ENCODE results near the gene ZC3H11A.
"Not testable (repeated sequence)": the region's sequence is repeated elsewhere in the genome, so short reads cannot be mapped to it uniquely, and the experiment has no call there.

ZC3H11A gene

DNA sequence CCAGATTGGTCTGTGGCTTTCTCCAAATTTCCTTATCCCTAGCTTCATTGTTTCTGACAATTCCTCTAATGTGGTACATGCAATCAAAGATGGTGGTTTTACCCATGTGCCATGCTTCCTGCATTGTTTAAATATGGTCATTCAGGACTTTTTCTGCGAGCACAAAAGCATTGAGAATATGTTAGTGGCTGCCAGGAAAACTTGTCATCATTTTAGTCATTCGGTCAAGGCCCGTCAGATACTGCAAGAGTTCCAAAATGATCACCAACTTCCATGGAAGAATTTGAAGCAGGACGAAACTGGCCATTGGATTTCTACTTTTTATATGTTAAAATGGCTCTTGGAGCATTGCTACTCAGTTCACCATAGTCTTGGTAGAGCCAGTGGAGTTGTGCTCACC lies 3.7 kb downstream of the ZC3H11A start:
- Histone ChIP-seq H3K4me2 (no peak overlapping the region), H3K27me3 (no peaks in the 10 kb centered on the region), H3K4me3 (no peak overlapping the region), H3K27ac (no peak overlapping the region), H3K4me1 (peaks cover 27% of the 10 kb centered on the region), H4K20me1 (peaks cover 79% of the 10 kb centered on the region), H3K9ac (no peak overlapping the region), H3K9me3 (peaks cover 41% of the 10 kb centered on the region), H3K36me3 (peaks cover 53% of the 10 kb centered on the region)
- TF ChIP-seq Cebpa-rat (IDR thresholded peaks at IDR 0.05): no peak

DNA sequence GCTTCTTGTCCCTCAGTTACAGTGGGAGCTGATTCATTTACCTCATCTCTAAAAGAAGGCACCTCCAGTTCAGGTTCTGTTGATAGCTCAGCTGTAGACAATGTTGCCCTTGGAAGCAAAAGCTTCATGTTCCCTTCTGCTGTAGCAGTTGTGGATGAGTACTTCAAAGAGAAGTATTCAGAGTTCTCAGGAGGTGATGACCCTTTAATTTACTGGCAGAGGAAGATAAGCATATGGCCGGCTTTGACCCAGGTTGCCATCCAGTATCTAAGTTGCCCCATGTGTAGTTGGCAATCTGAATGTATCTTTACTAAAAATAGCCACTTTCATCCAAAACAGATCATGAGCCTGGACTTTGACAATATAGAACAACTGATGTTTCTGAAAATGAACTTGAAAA lies 4.5 kb downstream of the ZC3H11A start:
- no peak for TF ChIP-seq Cebpa-rat (IDR thresholded peaks at IDR 0.05)
- Histone ChIP-seq H3K27ac (no peak overlapping the region), H3K9me3 (peaks cover 41% of the 10 kb centered on the region), H3K4me1 (peaks cover 23% of the 10 kb centered on the region), H3K4me3 (no peak overlapping the region), H4K20me1 (peaks cover 87% of the 10 kb centered on the region), H3K36me3 (peaks cover 61% of the 10 kb centered on the region), H3K4me2 (no peak overlapping the region), H3K9ac (no peak overlapping the region), H3K27me3 (no peaks in the 10 kb centered on the region)

DNA sequence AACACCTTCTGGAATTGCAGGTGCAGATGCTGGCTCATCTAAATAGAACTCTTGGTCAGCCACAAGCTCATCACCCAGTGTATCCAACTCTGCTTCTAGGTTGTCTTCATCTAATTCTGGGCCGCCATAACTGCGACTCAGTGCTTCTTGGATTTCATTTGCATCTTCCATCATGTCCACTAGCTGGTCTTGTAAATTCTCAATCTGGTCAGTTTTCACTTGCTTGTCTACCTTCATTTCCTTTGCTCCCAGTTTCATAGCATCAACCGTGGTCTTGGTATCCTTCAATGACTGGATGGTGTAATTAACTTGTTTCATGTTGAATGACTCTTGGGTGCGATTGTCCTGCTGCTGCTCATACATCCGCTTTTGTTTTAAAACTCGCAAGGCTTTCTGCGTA lies 10.3 kb downstream of the ZC3H11A start:
- Histone ChIP-seq H4K20me1 (peaks cover 98% of the 10 kb centered on the region), H3K9ac (no peak overlapping the region)
- no peak for TF ChIP-seq Cebpa-rat (IDR thresholded peaks at IDR 0.05)

DNA sequence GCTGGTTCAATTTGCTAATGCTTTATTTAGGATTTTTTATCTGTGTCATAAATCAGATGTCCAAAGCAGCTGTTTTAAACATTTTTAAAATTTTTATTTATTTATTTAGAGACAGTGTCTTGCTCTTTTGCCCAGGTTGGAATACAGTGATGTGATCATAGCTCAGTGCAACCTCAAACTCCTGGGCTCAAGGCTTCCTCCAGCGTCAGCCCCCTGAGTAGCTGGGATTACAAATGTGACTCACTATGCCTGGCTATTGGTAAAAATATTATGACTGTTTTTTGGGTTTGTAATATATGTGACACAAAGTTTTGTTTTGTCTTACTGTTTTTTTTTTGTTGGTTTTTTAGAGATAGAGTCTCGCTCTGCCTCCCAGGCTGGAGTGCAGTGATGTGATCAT lies 11.8 kb downstream of the ZC3H11A start:
- H3K4me2 ChIP-seq: no peak overlapping the region

More for the DNA sequence above, 10.3 kb downstream of the ZC3H11A start:
- Histone ChIP-seq H3K36me3 (peaks cover 79% of the 10 kb centered on the region), H3K9me3 (peaks cover 10% of the 10 kb centered on the region), H3K4me3 (no peak overlapping the region), H3K27me3 (no peaks in the 10 kb centered on the region), H3K27ac (no peak overlapping the region), H3K4me2 (no peak overlapping the region), H3K4me1 (no peaks in the 10 kb centered on the region)

DNA sequence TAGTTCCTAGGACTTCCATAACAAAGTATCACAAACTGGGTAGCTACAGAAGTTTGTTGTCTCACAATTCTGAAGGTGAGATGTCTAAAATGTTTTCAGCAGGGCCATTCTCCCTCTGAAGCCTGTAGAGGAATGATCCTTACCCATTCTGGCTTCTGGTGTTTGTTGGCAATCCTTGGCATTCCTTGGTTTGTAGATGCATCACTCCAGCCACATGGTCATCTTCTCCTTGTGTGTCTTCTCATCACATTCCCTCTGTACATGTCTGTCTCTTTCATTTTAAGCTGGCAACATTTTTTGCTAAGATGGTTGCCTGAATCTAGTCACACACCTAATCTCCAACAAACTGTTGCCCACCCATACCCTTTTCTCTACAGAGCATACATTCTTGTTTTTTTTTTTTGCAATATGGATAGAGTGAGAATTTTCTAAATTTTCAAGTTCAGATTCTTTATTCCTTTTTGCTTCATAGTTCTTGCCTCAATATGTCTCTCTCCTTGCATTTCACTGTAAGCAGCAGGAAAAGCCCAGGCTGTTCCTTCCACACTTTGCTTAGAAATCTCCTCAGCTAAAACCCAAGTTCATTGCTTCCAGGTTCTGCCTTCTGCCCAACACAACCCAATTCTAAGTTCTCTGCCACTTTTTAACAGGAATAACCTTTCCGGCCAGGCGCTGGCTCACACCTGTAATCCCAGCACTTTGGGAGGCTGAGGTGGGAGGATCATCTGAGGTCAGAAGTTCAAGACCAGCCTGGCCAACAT lies 18.3 kb downstream of the ZC3H11A start:
- Histone ChIP-seq H3K9me3 (peaks cover 6% of the 10 kb centered on the region; the same call in 1 of the 2 replicates), H4K20me1 (peaks cover 100% of the 10 kb centered on the region), H3K27ac (no peak overlapping the region), H3K4me1 (no peaks in the 10 kb centered on the region), H3K27me3 (no peaks in the 10 kb centered on the region), H3K4me2 (no peak overlapping the region), H3K4me3 (no peak overlapping the region), H3K36me3 (peaks cover 92% of the 10 kb centered on the region), H3K9ac (no peak overlapping the region)
- no peak for TF ChIP-seq Cebpa-rat (IDR thresholded peaks at IDR 0.05)

More for the DNA sequence above, 11.8 kb downstream of the ZC3H11A start:
- Histone ChIP-seq H3K4me1 (no peaks in the 10 kb centered on the region), H4K20me1 (peaks cover 98% of the 10 kb centered on the region), H3K4me3 (no peak overlapping the region), H3K27me3 (no peaks in the 10 kb centered on the region), H3K36me3 (peaks cover 90% of the 10 kb centered on the region), H3K27ac (no peak overlapping the region), H3K9ac (no peak overlapping the region), H3K9me3 (peaks cover 10% of the 10 kb centered on the region)
- TF ChIP-seq Cebpa-rat (IDR thresholded peaks at IDR 0.05): no peak

DNA sequence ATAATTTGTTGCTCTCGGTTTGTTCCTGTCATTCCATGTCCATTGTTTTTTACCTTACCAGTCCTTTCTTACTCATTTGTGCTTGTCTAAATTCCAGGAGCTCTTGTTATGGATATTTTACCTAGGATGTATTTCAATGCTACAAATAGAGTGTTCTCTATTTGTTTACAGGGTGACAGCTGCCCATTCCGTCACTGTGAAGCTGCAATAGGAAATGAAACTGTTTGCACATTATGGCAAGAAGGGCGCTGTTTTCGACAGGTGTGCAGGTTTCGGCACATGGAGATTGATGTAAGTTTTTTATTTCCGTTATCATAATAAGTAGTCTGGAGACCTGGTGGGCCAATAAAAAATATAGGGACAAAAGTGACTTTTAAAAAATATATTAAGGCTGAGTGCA lies 23.0 kb downstream of the ZC3H11A start:
- Histone ChIP-seq H3K4me1 (no peaks in the 10 kb centered on the region), H3K4me3 (no peak overlapping the region), H3K27ac (no peak overlapping the region), H3K4me2 (no peak overlapping the region), H3K9ac (no peak overlapping the region), H4K20me1 (peaks cover 90% of the 10 kb centered on the region), H3K36me3 (peaks cover 95% of the 10 kb centered on the region), H3K27me3 (no peaks in the 10 kb centered on the region), H3K9me3 (peaks cover 6% of the 10 kb centered on the region; the same call in 1 of the 2 replicates)
- TF ChIP-seq Cebpa-rat (IDR thresholded peaks at IDR 0.05): no peak

DNA sequence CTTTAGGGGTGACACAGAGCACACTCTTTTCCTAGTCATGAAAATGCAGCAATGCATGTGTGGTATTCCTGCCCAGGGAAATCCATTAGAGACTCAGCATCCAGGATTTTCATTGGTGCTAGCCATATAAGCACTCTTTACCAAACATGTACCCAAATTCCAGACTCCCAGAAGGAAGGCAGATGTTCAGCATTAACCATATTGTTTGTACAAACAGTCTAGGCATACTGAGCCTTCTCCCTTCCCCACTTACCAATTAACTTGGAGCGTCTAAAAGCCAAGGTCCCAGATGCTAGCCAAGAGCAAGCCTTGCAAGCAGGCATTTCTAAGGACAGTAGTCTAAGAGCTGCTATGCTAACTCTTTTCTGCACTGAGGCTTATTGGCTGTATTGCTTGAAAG lies 27.9 kb downstream of the ZC3H11A start:
- Histone ChIP-seq H3K36me3 (peaks cover 99% of the 10 kb centered on the region), H3K4me3 (no peak overlapping the region), H3K9me3 (no peaks in the 10 kb centered on the region), H3K27me3 (no peaks in the 10 kb centered on the region), H3K27ac (no peak overlapping the region), H3K4me2 (no peak overlapping the region), H4K20me1 (peaks cover 90% of the 10 kb centered on the region), H3K9ac (no peak overlapping the region), H3K4me1 (no peaks in the 10 kb centered on the region)
- TF ChIP-seq Cebpa-rat (IDR thresholded peaks at IDR 0.05): no peak

DNA sequence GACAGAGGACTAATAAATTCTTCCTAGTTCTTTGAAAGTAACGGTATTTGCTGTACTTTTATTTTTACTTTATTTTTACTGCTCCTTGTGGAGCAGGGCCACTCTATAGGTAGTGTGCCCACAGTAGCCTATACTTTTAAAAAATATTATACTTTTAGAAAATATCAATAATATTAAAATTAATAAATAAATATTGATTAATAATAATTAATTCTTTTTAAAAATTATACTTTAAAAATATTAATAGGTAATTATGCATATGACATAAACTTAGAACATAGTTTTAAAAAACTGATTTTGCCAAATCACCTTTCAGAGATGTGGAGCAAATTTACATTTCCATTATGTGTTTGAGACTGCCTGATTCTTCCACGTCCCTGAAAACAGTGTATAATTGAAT lies 30.8 kb downstream of the ZC3H11A start:
- TF ChIP-seq Cebpa-rat (IDR thresholded peaks at IDR 0.05): no peak
- Histone ChIP-seq H3K9me3 (no peaks in the 10 kb centered on the region), H3K36me3 (peaks cover 99% of the 10 kb centered on the region), H4K20me1 (peaks cover 73% of the 10 kb centered on the region), H3K9ac (no peak overlapping the region), H3K4me3 (no peak overlapping the region), H3K27me3 (no peaks in the 10 kb centered on the region), H3K4me1 (no peaks in the 10 kb centered on the region), H3K4me2 (no peak overlapping the region), H3K27ac (no peak overlapping the region)

DNA sequence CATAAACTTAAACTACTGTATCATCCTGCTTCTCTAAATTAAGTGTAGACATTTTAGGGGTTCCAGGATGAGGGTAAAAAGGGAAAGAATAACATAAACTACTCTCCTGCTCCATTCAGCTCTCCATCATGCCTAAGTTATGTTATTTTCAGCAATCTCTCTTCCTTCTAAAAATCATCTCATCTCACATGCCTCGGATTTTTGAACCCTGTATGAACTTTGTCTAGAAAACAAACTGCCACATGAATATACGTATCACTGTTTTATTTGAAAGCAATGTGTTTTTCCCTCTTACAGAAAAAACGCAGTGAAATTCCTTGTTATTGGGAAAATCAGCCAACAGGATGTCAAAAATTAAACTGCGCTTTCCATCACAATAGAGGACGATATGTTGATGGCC lies 32.6 kb downstream of the ZC3H11A start:
- Histone ChIP-seq H3K9ac (no peak overlapping the region), H3K4me1 (no peaks in the 10 kb centered on the region), H3K27me3 (no peaks in the 10 kb centered on the region), H3K4me2 (no peak overlapping the region), H3K27ac (no peak overlapping the region), H3K4me3 (no peak overlapping the region), H3K9me3 (no peaks in the 10 kb centered on the region), H3K36me3 (peaks cover 99% of the 10 kb centered on the region), H4K20me1 (peaks cover 55% of the 10 kb centered on the region)
- TF ChIP-seq Cebpa-rat (IDR thresholded peaks at IDR 0.05): no peak

DNA sequence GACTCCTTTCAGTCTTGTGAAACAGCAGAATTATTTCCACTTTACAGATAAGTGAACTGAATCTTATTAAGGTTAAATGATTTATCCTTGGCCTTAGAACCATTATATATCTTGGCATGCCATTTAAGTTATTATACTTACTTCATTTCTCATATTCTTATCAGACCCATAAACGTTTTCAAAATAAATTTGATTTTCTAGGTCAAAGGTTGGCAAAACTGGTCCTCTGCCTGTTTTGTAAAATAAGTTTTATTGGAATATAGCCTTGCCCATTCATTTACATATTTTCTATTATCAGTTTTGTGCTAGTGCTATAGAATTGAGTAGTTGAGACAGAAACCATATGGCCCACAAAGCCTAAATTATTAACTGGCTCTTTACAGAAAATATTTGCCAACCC lies 33.1 kb downstream of the ZC3H11A start:
- no peak for TF ChIP-seq Cebpa-rat (IDR thresholded peaks at IDR 0.05)
- Histone ChIP-seq H3K27ac (no peak overlapping the region), H3K9me3 (no peaks in the 10 kb centered on the region), H4K20me1 (peaks cover 53% of the 10 kb centered on the region), H3K9ac (no peak overlapping the region), H3K4me2 (no peak overlapping the region), H3K36me3 (peaks cover 99% of the 10 kb centered on the region), H3K27me3 (no peaks in the 10 kb centered on the region), H3K4me3 (no peak overlapping the region), H3K4me1 (no peaks in the 10 kb centered on the region)

DNA sequence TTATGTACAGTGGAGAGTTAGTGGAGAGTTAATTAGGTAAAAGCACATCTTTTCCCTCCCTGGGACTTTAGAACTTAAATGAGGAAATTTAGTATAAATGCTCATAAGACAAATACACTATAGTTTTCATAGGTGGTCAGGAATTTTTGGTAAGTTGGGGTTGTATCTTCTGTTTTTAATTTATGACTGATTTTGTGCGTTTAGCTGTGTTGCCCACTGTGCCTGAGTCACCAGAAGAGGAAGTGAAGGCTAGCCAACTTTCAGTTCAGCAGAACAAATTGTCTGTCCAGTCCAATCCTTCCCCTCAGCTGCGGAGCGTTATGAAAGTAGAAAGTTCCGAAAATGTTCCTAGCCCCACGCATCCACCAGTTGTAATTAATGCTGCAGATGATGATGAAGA lies 33.8 kb downstream of the ZC3H11A start:
- not testable (repeated sequence) for H3K4me2 ChIP-seq

More for the DNA sequence above, 33.8 kb downstream of the ZC3H11A start:
- not testable (repeated sequence) for H3K9me3 ChIP-seq, H3K4me3 ChIP-seq, H3K4me1 ChIP-seq, H3K27me3 ChIP-seq, H3K9ac ChIP-seq, H3K27ac ChIP-seq
- Histone ChIP-seq H3K36me3 (peaks cover 99% of the 10 kb centered on the region), H4K20me1 (peaks cover 45% of the 10 kb centered on the region)
